H9 (cell line): ENCODE measurements around the gene GPR32. TPM values are rescaled to one million over a fixed set of nuclear protein-coding genes. Genes with fewer than 3 reads are reported as not detected.

Source experiments
- DNase-seq: peaks from one replicate; pipeline ENCODE4 v3.0.0-alpha.2; 2017
- H2AFZ ChIP-seq: one replicate; pipeline ENCODE4 v1.6.1; 2013; ENCODE audit warnings: mild to moderate bottlenecking, low read length, control low read depth, moderate library complexity
- H2AK5ac ChIP-seq: 2 replicates; pipeline ENCODE4 v1.6.1; 2013; ENCODE audit warnings: low read length, control low read depth, mixed read lengths; ENCODE audit not compliant: insufficient read length
- H2BK120ac ChIP-seq: one replicate; pipeline ENCODE4 v1.6.1; 2013; ENCODE audit warnings: low read depth, mild to moderate bottlenecking, low read length, control low read depth, inconsistent platforms; ENCODE audit not compliant: poor library complexity, severe bottlenecking
- H2BK12ac ChIP-seq: 2 replicates; pipeline ENCODE4 v1.6.1; 2013; ENCODE audit warnings: low read length, control low read depth, mixed read lengths, low read depth; ENCODE audit not compliant: insufficient read length
- H2BK15ac ChIP-seq: 2 replicates; pipeline ENCODE4 v1.6.1; 2013; ENCODE audit warnings: low read depth, low read length, control low read depth
- H2BK20ac ChIP-seq: one replicate; pipeline ENCODE4 v1.6.1; 2013; ENCODE audit warnings: low read depth, mild to moderate bottlenecking, low read length, control low read depth, inconsistent platforms; ENCODE audit not compliant: poor library complexity, severe bottlenecking
- H2BK5ac ChIP-seq: 2 replicates; pipeline ENCODE4 v1.6.1; 2013; ENCODE audit warnings: low read length, control low read depth, mixed read lengths; ENCODE audit not compliant: insufficient read length
- H3K14ac ChIP-seq: 2 replicates; pipeline ENCODE4 v1.6.1; 2013; ENCODE audit warnings: low read length, control low read depth; ENCODE audit not compliant: insufficient read depth
- H3K18ac ChIP-seq: 2 replicates; pipeline ENCODE4 v1.6.1; 2013; ENCODE audit warnings: low read depth, mild to moderate bottlenecking, mixed read lengths, low read length, control low read depth; ENCODE audit not compliant: insufficient read length
- H3K23ac ChIP-seq: 2 replicates; pipeline ENCODE4 v1.6.1; 2013; ENCODE audit warnings: low read length, control low read depth, mixed read lengths, low read depth; ENCODE audit not compliant: insufficient read length
- H3K23me2 ChIP-seq: 2 replicates; pipeline ENCODE4 v1.6.1; 2013; ENCODE audit warnings: low read depth, mild to moderate bottlenecking, mixed read lengths, low read length, control low read depth; ENCODE audit not compliant: insufficient read length, poor library complexity, severe bottlenecking
- H3K27ac ChIP-seq: 2 replicates; pipeline ENCODE4 v1.5.1; 2013; ENCODE audit warnings: low read length, control low read depth, mixed read lengths, low read depth; ENCODE audit not compliant: insufficient read length
- H3K27me3 ChIP-seq: 2 replicates; pipeline ENCODE4 v1.6.1; 2013; ENCODE audit warnings: low read length, control low read depth, inconsistent platforms; ENCODE audit not compliant: insufficient read depth
- H3K4ac ChIP-seq: 2 replicates; pipeline ENCODE4 v1.6.1; 2013; ENCODE audit warnings: low read depth, mild to moderate bottlenecking, control low read depth, inconsistent platforms, low read length, moderate library complexity
- H3K4me1 ChIP-seq: 2 replicates; pipeline ENCODE4 v1.6.1; 2013; ENCODE audit warnings: low read length, control low read depth, inconsistent platforms; ENCODE audit not compliant: insufficient read depth
- H3K4me2 ChIP-seq: 2 replicates; pipeline ENCODE4 v1.6.1; 2013; ENCODE audit warnings: low read length, control low read depth, mixed read lengths; ENCODE audit not compliant: insufficient read length, insufficient read depth
- H3K56ac ChIP-seq: 2 replicates; pipeline ENCODE4 v1.6.1; 2013; ENCODE audit warnings: low read depth, mild to moderate bottlenecking, mixed read lengths, low read length, control low read depth; ENCODE audit not compliant: insufficient read length
- H3K79me1 ChIP-seq: 2 replicates; pipeline ENCODE4 v1.6.1; 2013; ENCODE audit warnings: low read depth, mild to moderate bottlenecking, moderate library complexity, low read length, control low read depth, inconsistent platforms; ENCODE audit not compliant: insufficient read depth, poor library complexity, severe bottlenecking
- H3K79me2 ChIP-seq: 2 replicates; pipeline ENCODE4 v1.6.1; 2013; ENCODE audit warnings: low read length, control low read depth, inconsistent platforms; ENCODE audit not compliant: insufficient read depth
- H3K9ac ChIP-seq: 2 replicates; pipeline ENCODE4 v1.6.1; 2013; ENCODE audit warnings: low read length, control low read depth, mixed read lengths; ENCODE audit not compliant: insufficient read length; ENCODE audit errors: extremely low read depth
- H3K9me3 ChIP-seq: one replicate; pipeline ENCODE4 v1.6.1; 2013; ENCODE audit warnings: low read depth, low read length, inconsistent platforms; ENCODE audit not compliant: control insufficient read depth
- H3T11ph ChIP-seq: one replicate; pipeline ENCODE4 v1.6.1; 2013; ENCODE audit warnings: mild to moderate bottlenecking, low read length, control low read depth, inconsistent platforms
- H4K20me1 ChIP-seq: one replicate; pipeline ENCODE4 v1.6.1; 2013; ENCODE audit not compliant: control insufficient read depth, insufficient read length, insufficient read depth
- H4K5ac ChIP-seq: 2 replicates; pipeline ENCODE4 v1.6.1; 2013; ENCODE audit warnings: low read depth, mild to moderate bottlenecking, mixed read lengths, low read length, control low read depth; ENCODE audit not compliant: insufficient read length
- H4K8ac ChIP-seq: replicated peaks from 2 replicates; pipeline ENCODE4 v1.6.1; 2013; ENCODE audit warnings: low read length, control low read depth, mixed read lengths, low read depth; ENCODE audit not compliant: insufficient read length
- H4K91ac ChIP-seq: 2 replicates; pipeline ENCODE4 v1.6.1; 2013; ENCODE audit warnings: low read depth, mild to moderate bottlenecking, moderate library complexity, mixed read lengths, low read length, control low read depth; ENCODE audit not compliant: insufficient read length
- H3K27ac Mint-ChIP-seq, 3 experiments: 2 replicates in 2 of 3; 3 replicates in 1 of 3; pipeline ENCODE4 v1.8.0; 2020 to 2021; ENCODE audit warnings: mixed read lengths in 3 of 3, mild to moderate bottlenecking in 1 of 3, moderate library complexity in 1 of 3
- H3K27me3 Mint-ChIP-seq: 2 replicates; pipeline ENCODE4 v1.8.0; 2021; ENCODE audit warnings: low read depth, mild to moderate bottlenecking, moderate library complexity, mixed read lengths
- H3K36me3 Mint-ChIP-seq, 3 experiments: 2 replicates in 2 of 3; 3 replicates in 1 of 3; pipeline ENCODE4 v1.8.0; 2020 to 2021; ENCODE audit warnings: low read depth in 3 of 3, mixed read lengths in 3 of 3; ENCODE audit not compliant: insufficient read depth in 1 of 3
- H3K4me1 Mint-ChIP-seq, 2 experiments: 2 replicates each; pipeline ENCODE4 v1.8.0; 2020; ENCODE audit warnings: mixed read lengths in 2 of 2
- H3K4me3 Mint-ChIP-seq, 2 experiments: 2 replicates in 1 of 2; 3 replicates in 1 of 2; pipeline ENCODE4 v1.8.0; 2020 to 2021; ENCODE audit warnings: mild to moderate bottlenecking in 2 of 2, mixed read lengths in 2 of 2, moderate library complexity in 1 of 2
- H3K9me3 Mint-ChIP-seq, 2 experiments: 2 replicates in 1 of 2; 3 replicates in 1 of 2; pipeline ENCODE4 v1.8.0; 2020; ENCODE audit warnings: mild to moderate bottlenecking in 2 of 2, mixed read lengths in 2 of 2, moderate library complexity in 1 of 2
- CTCF ChIP-seq: fragments of 200-600 bp; sonication (generic); conservative IDR thresholded peaks from 3 replicates; pipeline ENCODE4 v1.8.0; 2021; ENCODE audit warnings: antibody characterized with exemption, mild to moderate bottlenecking
- WGBS: extraction: QIAGEN DNeasy Blood & Tissue Kit; methylation state at CpG from one replicate; pipeline ENCODE4 v1.1.7; 2013; ENCODE audit warnings: missing lambda C conversion rate, low lambda C conversion rate, mixed read lengths; ENCODE audit not compliant: insufficient read length; ENCODE audit errors: extremely low coverage; 5-methylcytosine and 5-hydroxymethylcytosine counted together
- total RNA-seq: library from RNA; stranded (reverse); gene quantifications from 2 replicates; pipeline ENCODE4 v1.2.1, GENCODE V29; 2021

The GPR32 gene
- total RNA-seq, 1 experiment from 2014 or later = not detected

GRCh38 chr19:50722201-50723013, 47.9 kb upstream of the GPR32 start:
- no peak for DNase-seq

More at GRCh38 chr19:50722201-50723013, 47.9 kb upstream of the GPR32 start:
- no peak overlapping the region for H2AFZ ChIP-seq
- H2BK5ac ChIP-seq = no peak overlapping the region
- H3K14ac ChIP-seq = no peak overlapping the region
- no peak overlapping the region for H3K27ac Mint-ChIP-seq
- H2BK12ac ChIP-seq = no peak overlapping the region
- no peak overlapping the region for H2BK20ac ChIP-seq
- H3K23ac ChIP-seq = no peak overlapping the region
- H3K9me3 ChIP-seq = no peaks in the 10 kb centered on the region
- peaks cover 8% of the 10 kb centered on the region; the same call in 1 of the 2 replicates for H3K4me1 ChIP-seq
- no peaks in the 10 kb centered on the region for H4K20me1 ChIP-seq
- H3K36me3 Mint-ChIP-seq = no peaks in the 10 kb centered on the region; a peak in 2 of 7 replicates
- H3K9ac ChIP-seq = no peak overlapping the region
- no peak overlapping the region for H3K27ac ChIP-seq
- no peak overlapping the region for H4K91ac ChIP-seq
- H2BK15ac ChIP-seq = no peak overlapping the region
- no peak overlapping the region for H2AK5ac ChIP-seq
- H3K4me2 ChIP-seq = peak overlapping the region; percentile 35
- no peak overlapping the region for H3K18ac ChIP-seq
- H3K23me2 ChIP-seq = no peaks in the 10 kb centered on the region
- H4K8ac ChIP-seq = no peak overlapping the region
- WGBS = no CpG with 5 or more reads among the region's 15 CpGs
- H3K27me3 ChIP-seq = no peaks in the 10 kb centered on the region; the same call in 1 of the 2 replicates
- no peak overlapping the region for H4K5ac ChIP-seq
- H2BK120ac ChIP-seq = no peak overlapping the region
- H3K56ac ChIP-seq = no peak overlapping the region
- H3T11ph ChIP-seq = no peak overlapping the region
- H3K4me1 Mint-ChIP-seq = peaks cover 36 to 57% of the 10 kb centered on the region in 2 experiments
- peak overlapping the region; percentile 68 to 81; a peak in 3 of 5 replicates for H3K4me3 Mint-ChIP-seq
- no peaks in the 10 kb centered on the region for H3K79me1 ChIP-seq
- H3K4ac ChIP-seq = no peak overlapping the region
- no peaks in the 10 kb centered on the region; a peak in 1 of 5 replicates for H3K9me3 Mint-ChIP-seq
- no peaks in the 10 kb centered on the region for H3K79me2 ChIP-seq
- peaks cover 73% of the 10 kb centered on the region for H3K27me3 Mint-ChIP-seq
- TF ChIP-seq CTCF = no peak
